Cardiac septum (tissue), 1 donor: Measurements from ENCODE around the gene RTL1. TPM values are rescaled to one million over a fixed set of nuclear protein-coding genes. Genes with fewer than 3 reads are reported as not detected.

ENCODE experiments used
- DNase-seq: peaks from one replicate; pipeline ENCODE4 v3.0.0-alpha.2; 2020; ENCODE audit warnings: low spot score
- intact Hi-C: fragments of 100-400 bp; cut with DNase I; formaldehyde crosslinking; loops from one replicate; pipeline ENCODE4 v1.14.0; 2022
- total RNA-seq: library from RNA; stranded (reverse); fragmentation: NEBNext Ultra II Directional; extraction: Animal tissue kit (Norgen Biotek cat#: 25700); gene quantifications from one replicate; pipeline ENCODE4 v1.2.1, GENCODE V29; 2021
- donor health status: DM: no; HTN: no; CAD: no.

The RTL1 gene
- total RNA-seq, 1 donor from 2014 or later = not detected

DNA sequence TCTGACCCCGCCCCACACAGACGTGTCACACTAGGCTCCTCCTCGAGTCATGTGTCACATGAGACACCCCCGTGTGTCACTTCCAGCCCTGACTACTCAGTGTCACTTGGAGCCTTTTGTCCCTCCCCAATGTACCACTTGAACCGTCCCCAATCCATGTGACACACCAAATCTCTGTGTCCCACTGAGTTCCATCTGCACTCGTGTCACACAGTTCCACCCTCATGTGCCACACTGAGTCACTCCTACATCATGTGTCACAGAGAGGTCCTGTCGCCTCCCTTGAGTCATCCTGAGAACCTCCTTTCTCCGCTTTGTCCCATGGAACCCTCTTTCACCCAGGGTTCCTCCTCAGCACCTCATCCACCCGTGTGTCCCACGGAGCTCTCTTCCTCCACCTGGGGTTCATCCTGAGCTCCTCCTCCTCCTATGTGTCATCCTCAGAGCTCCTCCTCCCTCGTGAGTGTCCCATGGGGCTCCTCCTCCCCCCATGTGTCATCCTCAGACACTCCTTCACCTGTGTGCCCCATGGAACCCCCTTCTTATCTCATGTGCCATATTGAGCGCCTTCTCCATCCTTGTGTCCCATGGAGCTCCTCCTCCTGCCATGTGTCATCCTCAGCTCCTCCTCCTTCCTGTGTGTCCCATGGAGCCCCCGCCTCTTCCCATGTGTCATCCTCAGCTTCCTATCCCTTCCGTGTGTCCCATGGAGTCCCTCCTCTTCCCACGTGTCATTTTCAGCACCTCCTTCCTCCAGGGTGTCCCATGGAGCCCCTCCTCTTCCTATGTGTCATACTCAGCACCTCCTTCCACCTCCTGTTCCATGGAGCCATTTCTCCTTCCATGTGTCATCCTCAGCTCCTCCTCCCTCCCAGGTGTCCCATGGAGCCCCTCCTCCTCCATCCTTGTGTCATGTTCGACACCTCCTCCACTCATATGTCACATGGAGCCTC is 32.0 kb downstream of the RTL1 start:
- peak; percentile 29 for DNase-seq
- intact Hi-C loops = no loop called here

DNA sequence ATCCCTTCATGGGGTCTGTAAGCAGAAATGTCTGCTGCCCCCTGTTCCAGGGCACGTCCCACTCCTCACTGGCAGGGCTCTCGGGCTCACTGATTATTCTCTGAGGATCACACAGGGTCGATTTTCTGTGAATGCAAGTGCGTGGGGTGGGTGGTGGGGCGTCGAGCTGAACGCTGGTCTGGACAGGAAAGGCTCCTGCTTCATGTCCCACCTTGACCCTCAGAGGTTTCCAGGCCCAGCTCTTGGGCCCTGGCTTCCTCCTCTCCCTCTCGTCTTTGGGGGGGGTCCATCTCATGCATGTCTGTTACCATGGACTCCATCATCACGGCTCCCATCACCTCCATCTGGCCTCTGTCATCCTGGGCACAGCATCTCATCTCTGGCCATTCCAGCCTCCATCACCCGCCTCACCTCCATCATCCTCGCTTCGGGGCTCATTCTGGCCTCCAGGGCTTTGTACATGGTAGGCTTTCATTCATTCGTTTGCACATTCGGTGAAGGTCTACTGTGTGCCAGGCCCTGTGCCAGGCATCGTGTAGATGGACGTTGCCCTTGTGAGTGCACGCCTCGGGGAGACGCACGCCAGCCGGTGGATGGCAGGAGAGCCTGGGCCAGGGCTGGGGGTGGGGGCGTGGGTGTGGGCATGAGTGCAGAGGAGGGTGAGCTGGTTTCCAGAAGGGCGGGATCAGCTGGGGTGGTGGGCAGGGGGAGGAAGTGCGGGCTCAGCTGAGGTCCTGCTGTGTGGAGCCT is 34.7 kb downstream of the RTL1 start:
- intact Hi-C loops = no loop called here
- peak; percentile 60 for DNase-seq

- intact Hi-C loops = no loop called here
- peak; percentile 70 for DNase-seq
Measured at GRCh38 chr14:100867631-100868315, 35.7 kb downstream of the RTL1 start.

GRCh38 chr14:100866666-100867630 is 36.6 kb downstream of the RTL1 start:
- DNase-seq = peak; percentile 65
- intact Hi-C loops = no loop called here

DNA sequence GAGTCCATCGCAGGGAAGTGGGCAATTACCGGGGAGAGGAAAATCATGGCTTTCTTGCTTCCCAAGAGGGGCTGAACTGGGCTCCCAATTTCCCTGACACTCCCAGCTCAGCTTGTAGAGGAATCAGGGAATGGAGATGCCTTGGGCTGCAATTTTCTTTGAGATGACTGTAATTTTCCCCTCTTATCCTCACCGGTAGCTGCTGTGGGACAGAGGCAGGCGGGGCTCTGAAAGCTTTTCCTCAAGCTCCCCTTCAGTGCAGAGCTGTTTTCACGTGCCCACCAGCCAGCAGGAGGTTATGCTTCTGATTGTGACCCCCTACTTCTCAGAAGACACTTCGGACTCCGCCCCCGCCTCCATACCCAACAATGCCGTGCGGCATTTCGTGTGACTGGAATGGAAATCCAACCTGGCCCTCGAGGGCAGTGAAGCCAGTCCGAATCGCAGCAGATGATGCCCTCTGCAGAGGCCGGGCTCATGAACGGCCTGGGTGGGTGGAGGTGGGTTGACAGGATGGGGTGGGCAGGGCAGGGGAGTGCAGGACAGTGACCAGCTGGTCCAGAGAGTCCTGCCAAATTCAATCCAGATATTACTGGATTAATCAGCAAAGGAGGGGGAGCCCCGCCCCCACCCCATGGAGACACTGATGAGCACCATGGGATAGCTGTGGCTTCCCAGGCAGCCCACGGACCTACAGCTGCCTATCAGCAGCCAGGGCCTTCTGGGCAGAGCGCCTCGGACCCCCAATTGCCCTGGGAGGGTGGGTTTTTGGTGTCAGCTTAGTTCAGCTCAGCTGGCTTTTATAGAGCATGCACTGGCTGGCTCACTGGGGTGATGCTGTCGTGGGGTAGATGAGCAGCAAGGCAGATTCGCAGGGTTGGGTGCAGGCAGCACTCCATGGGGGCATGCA is 37.6 kb downstream of the RTL1 start:
- DNase-seq = peak; percentile 68
- intact Hi-C loops = no loop called here

DNA sequence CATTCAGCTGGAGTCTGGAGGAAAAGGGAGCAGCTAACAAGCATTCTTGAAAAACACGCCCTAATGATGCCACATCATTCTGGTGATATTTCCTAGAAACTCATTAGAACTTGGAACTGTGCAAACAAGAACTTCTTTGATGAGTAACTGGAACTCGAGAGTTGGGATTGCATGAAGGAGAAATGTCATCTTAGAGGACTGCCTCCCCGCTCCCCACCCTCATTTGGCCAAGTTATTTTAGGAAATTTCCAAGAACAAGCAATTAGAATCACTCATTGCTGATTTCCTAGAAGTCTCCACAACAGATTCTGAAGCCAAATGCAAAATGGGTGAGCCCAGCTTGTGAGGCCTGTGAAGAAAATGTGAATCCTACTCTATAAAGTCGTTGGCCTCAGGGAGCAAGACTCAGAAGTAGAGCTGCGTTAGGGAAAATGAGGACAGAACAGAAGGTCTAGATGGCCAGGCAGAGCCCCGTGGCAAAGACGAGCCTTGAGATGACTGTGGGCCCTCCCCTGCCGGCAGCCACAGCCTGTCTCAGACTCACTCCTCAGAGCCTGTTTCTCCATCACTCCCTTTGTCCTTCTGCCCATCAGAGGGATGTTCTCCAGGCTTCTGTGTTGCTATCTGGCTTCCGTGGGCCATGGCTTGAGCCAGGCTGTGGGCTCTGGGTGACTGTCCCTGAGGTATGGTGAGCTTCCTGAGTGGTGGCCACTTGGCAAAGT is 38.4 kb downstream of the RTL1 start:
- DNase-seq = peak; percentile 36
- intact Hi-C loops = no loop called here

DNA sequence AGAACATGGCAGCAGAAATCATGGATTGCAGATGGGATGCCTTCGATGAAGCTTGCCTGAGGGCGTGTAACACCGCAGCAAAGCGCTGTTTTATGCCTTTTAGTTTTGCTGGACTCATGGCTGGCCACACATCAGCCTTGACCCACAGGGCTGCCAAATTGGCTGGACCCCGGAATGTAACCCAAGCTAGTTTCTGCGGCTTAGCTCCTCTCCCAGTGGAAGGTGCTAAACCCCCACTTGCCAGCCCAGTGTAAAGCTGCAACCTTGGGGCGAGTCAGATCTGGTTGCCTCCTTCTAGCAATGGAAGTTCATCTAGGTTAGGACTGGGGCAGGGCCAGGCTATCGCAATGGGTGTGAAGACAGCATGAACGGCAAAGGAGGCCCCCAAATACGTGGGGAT is 39.3 kb downstream of the RTL1 start:
- intact Hi-C loops = no loop called here
- no peak for DNase-seq

DNA sequence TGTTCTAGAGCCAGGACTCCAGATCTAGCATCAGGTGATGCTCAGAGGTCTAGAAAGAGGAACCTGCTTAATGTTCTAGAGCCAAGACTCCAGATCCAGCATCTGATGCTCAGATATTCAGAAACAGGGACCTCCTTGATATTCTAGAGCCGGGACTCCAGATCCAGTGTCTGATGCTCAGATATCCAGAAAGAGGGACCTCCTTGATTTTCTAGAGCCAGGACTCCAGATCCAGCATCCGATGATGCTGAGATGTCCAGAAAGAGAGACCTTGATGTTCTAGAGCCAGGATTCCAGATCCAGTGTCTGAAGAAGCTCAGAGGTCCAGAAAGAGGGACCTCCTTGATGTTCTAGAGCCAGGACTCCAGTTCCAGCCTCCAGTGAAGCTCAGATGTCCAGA is 40.7 kb downstream of the RTL1 start:
- intact Hi-C loops = no loop called here
- no peak for DNase-seq

GRCh38 chr14:100862277-100862676 is 41.2 kb downstream of the RTL1 start:
- intact Hi-C loops = no loop called here
- no peak for DNase-seq

GRCh38 chr14:100861937-100862247 is 41.6 kb downstream of the RTL1 start:
- DNase-seq = no peak
- intact Hi-C loops = no loop called here

DNA sequence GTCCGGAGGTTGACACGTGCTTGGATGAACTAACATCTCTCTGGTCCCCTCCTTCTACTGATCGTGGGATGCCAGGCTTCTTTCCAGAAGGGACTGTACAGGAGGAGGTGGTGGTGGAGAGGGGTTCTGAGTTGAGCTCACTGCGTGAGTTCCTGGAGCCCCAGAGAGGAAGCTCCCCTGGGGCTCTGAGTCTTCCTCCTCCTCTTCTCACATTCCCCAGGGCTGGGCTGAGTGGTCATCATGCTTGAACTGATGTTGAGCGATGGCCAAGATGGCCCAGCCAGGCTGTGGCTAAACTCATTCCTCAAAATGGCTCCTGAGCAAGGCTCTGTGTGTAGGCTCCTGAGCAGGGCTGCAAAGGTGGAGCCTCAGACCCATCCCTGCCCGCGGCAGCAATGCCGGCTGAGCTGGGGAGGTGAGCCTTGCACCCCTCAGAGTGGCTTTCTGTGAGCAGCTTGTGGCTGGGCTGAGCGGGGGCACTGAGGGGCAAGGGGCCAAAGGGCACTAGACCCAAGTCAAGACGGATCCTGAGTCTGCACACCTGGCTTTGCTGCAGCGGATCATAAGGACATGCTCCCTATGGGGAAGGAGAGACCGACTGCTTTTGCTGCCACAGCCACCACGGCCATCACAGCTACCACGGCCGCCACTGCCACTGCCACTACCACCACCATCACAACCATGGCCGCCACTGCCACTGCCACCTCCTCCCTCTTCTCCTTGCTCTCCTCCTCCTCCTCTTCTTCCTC is 42.2 kb downstream of the RTL1 start:
- intact Hi-C loops = no loop called here
- DNase-seq = no peak

GRCh38 chr14:100860556-100861187 is 42.9 kb downstream of the RTL1 start:
- no peak for DNase-seq
- intact Hi-C loops = no loop called here

- intact Hi-C loops = no loop called here
- DNase-seq = no peak
Measured at GRCh38 chr14:100859781-100860180, 43.7 kb downstream of the RTL1 start.

GRCh38 chr14:100858838-100859220 is 44.7 kb downstream of the RTL1 start:
- no peak for DNase-seq
- intact Hi-C loops = no loop called here

DNA sequence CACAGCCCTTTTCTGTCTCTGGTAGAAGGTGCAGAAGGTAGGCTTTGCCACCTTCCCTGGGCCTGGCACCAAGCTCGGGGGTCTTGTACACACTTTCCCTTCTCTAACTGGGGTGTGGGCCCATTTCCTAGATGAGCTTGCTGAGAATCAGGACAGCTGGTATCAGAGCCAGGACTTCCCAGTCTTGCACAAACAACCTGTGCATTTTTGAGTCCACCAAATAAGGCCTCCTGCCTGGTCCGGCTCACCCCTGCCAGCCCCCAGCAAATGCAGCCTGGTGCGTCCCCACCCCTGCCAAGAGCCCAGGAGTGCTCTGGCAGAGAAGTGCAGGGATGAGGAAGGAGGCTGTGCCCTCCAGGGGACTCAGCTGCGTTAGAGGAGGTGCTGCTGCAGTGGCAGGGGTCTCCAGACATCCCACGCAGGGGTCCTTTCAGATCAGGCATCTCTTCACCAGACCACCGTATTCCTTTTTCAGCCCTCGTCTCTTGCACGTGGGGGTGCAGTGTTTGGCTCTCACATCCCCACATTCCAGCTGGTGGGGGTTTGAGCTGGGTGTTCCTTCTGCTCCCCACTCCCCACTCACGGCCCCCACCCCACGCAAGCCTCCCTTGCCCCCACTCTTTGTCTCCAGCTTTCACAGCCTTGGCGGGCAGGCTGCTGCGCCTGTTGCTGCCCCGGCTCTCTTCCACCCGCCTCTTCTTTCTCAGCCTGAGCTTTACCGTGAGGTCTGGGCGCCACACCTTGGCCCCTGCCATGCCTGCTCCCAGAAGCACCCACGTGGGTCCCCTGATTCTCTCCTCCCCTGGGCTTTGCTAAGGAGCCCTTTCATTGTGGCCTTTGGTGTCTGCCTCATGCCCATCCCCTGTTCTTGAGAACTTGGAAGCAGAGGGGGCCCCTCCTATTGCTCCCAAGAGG is 45.3 kb downstream of the RTL1 start:
- no peak for DNase-seq
- intact Hi-C loops = no loop called here
